Measurements from ENCODE around the gene LYRM4.

The LYRM4 gene

GRCh38 chr6:5163247-5163646, 97.5 kb downstream of the LYRM4 start:
- no peak for DNase-seq (ENCODE audit: low read depth, low spot score)
- no peak for TF ChIP-seq CTCF (IDR thresholded peaks at IDR 0.05; ENCODE audit: low read depth, low read length)
- in situ Hi-C loops (cut with HindIII; ENCODE audit: low sequenced_read_pairs), result no loop called here
- no peak overlapping the region for H3K4me3 ChIP-seq (ENCODE audit: low read depth, low read length)

GRCh38 chr6:5162355-5162754, 98.4 kb downstream of the LYRM4 start:
- no peak overlapping the region for H3K4me3 ChIP-seq (ENCODE audit: low read depth, low read length)
- in situ Hi-C loops (cut with HindIII; ENCODE audit: low sequenced_read_pairs), result no loop called here
- no peak for TF ChIP-seq CTCF (IDR thresholded peaks at IDR 0.05; ENCODE audit: low read depth, low read length)

GRCh38 chr6:5160206-5160605, 100.5 kb downstream of the LYRM4 start:
- no peak overlapping the region for H3K4me3 ChIP-seq (ENCODE audit: low read depth, low read length)
- no peak for TF ChIP-seq CTCF (IDR thresholded peaks at IDR 0.05; ENCODE audit: low read depth, low read length)
- no peak for DNase-seq (ENCODE audit: low read depth, low spot score)
- in situ Hi-C loops (cut with HindIII; ENCODE audit: low sequenced_read_pairs), result no loop called here

More at GRCh38 chr6:5162355-5162754, 98.4 kb downstream of the LYRM4 start:
- DNase-seq (ENCODE audit: low read depth, low spot score), result no peak

GRCh38 chr6:5159162-5159561, 101.6 kb downstream of the LYRM4 start:
- no peak for TF ChIP-seq CTCF (IDR thresholded peaks at IDR 0.05; ENCODE audit: low read depth, low read length)
- H3K4me3 ChIP-seq (ENCODE audit: low read depth, low read length), result no peak overlapping the region
- in situ Hi-C loops (cut with HindIII; ENCODE audit: low sequenced_read_pairs), result no loop called here
- no peak for DNase-seq (ENCODE audit: low read depth, low spot score)

- no peak for TF ChIP-seq CTCF (IDR thresholded peaks at IDR 0.05; ENCODE audit: low read depth, low read length)
- no peak overlapping the region for H3K4me3 ChIP-seq (ENCODE audit: low read depth, low read length)
- in situ Hi-C loops (cut with HindIII; ENCODE audit: low sequenced_read_pairs), result no loop called here
- DNase-seq (ENCODE audit: low read depth, low spot score), result no peak
Measured at GRCh38 chr6:5158180-5158579, 102.6 kb downstream of the LYRM4 start.

GRCh38 chr6:5157621-5158138, 103.1 kb downstream of the LYRM4 start:
- TF ChIP-seq CTCF (IDR thresholded peaks at IDR 0.05; ENCODE audit: low read depth, low read length), result no peak
- DNase-seq (ENCODE audit: low read depth, low spot score), result no peak
- H3K4me3 ChIP-seq (ENCODE audit: low read depth, low read length), result no peak overlapping the region
- in situ Hi-C loops (cut with HindIII; ENCODE audit: low sequenced_read_pairs), result no loop called here

GRCh38 chr6:5156627-5157026, 104.1 kb downstream of the LYRM4 start:
- in situ Hi-C loops (cut with HindIII; ENCODE audit: low sequenced_read_pairs), result no loop called here
- no peak for TF ChIP-seq CTCF (IDR thresholded peaks at IDR 0.05; ENCODE audit: low read depth, low read length)

More at GRCh38 chr6:5156627-5157026, 104.1 kb downstream of the LYRM4 start:
- H3K4me3 ChIP-seq (ENCODE audit: low read depth, low read length), result no peak overlapping the region
- DNase-seq (ENCODE audit: low read depth, low spot score), result no peak

Data from astrocyte of the spinal cord (primary cell).